Measurements from ENCODE around the gene LIG4.

The LIG4 gene

DNA sequence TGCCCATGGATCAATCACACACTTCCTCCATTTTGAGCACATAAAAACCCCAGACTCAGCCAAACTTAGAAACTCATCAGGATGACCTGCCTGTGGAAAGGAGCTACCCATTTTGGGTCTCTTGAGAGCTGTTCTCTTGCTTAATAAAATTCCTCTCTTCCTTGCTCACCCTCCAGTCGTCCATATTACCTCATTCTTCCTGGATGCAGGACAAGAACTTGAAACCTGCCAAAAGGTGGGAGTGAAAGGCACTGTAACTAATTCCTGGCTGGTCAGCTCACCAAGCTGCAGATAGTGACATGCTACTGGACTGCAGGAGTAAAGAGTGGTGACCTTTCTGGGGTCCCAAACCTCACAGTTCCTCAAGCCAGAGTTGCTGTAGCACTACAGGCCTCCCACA is 20.2 kb downstream of the LIG4 start:
- no peak for TF ChIP-seq CTCF (IDR thresholded peaks at IDR 0.05; ENCODE audit: low read depth, low read length, missing control alignments)
- no peak for DNase-seq (ENCODE audit: low read depth)
- H3K4me3 ChIP-seq (ENCODE audit: low read depth, low read length): no peak overlapping the region

DNA sequence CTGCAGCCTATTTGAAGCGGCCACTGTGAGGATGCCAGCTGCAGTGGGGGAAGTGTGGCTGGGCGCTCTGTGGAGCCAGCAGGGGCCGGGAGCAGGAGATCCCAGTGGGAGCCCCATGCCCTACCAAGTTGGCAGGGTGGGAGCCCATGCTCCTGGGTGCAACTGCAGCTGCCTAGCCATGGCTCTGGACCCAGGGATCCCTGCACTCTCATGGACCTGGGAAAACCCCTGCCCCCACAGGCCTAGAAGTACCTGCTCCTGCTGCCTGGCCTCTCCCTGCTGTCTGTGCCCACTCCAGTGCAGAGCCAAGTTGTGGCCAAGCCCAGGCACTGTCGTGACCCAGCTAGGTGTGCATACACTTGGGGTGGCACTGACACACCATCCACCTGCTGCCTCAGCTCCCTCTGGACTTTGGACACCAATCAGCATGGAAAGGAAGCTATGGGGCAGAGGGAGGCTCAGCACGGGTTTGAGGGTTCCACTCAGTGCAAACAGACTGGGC is 20.9 kb downstream of the LIG4 start:
- TF ChIP-seq CTCF (IDR thresholded peaks at IDR 0.05; ENCODE audit: low read depth, low read length, missing control alignments): no peak
- H3K4me3 ChIP-seq (ENCODE audit: low read depth, low read length): no peak overlapping the region
- DNase-seq (ENCODE audit: low read depth): no peak

- DNase-seq (ENCODE audit: low read depth): no peak
- no peak overlapping the region for H3K4me3 ChIP-seq (ENCODE audit: low read depth, low read length)
- no peak for TF ChIP-seq CTCF (IDR thresholded peaks at IDR 0.05; ENCODE audit: low read depth, low read length, missing control alignments)
Observed at GRCh38 chr13:108193806-108194205, 21.5 kb downstream of the LIG4 start.

DNA sequence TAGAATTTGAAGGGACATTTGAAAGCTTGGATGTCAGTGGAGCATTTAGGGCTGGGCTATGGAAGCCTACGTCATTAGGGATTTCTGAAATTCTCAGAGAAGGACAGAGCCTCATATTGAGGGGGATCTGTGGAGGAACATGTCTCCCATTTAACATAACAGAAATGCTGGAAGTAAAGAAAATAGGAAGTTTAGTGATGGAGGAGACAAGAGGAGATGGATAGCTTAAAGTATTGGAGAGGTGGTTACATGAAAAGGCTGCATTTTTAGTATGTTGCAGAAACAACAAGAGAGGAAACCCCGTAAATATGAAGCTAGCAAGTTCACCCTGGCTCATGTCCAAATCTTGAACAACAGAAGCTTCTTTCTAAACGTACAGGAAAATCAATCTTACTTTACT is 24.4 kb downstream of the LIG4 start:
- no peak for DNase-seq (ENCODE audit: low read depth)
- TF ChIP-seq CTCF (IDR thresholded peaks at IDR 0.05; ENCODE audit: low read depth, low read length, missing control alignments): no peak

GRCh38 chr13:108188260-108188659 is 27.1 kb downstream of the LIG4 start:
- no peak overlapping the region for H3K4me3 ChIP-seq (ENCODE audit: low read depth, low read length)
- DNase-seq (ENCODE audit: low read depth): no peak
- TF ChIP-seq CTCF (IDR thresholded peaks at IDR 0.05; ENCODE audit: low read depth, low read length, missing control alignments): no peak

More for the DNA sequence above, 24.4 kb downstream of the LIG4 start:
- no peak overlapping the region for H3K4me3 ChIP-seq (ENCODE audit: low read depth, low read length)

DNA sequence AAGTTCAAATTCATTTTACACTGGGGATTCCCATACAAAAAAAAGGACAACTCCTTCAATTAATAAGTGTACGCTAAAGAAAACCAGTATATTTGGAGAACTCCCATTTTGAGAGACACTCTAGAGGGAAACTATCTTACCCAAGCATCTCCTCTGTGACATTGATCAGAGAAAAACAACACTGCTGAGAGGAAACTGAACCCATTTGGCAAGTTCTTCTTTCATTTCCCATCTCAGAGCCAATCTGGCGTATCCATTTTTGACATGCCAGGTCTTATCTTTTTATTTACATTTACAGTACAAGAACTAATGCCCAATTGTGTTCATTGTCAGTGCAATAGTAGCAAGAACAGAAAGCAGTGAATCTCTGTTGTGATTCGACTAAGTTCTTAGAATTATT is 30.1 kb downstream of the LIG4 start:
- no peak overlapping the region for H3K4me3 ChIP-seq (ENCODE audit: low read depth, low read length)
- no peak for DNase-seq (ENCODE audit: low read depth)
- TF ChIP-seq CTCF (IDR thresholded peaks at IDR 0.05; ENCODE audit: low read depth, low read length, missing control alignments): no peak

GRCh38 chr13:108182652-108183051 is 32.7 kb downstream of the LIG4 start:
- H3K4me3 ChIP-seq (ENCODE audit: low read depth, low read length): no peak overlapping the region
- TF ChIP-seq CTCF (IDR thresholded peaks at IDR 0.05; ENCODE audit: low read depth, low read length, missing control alignments): no peak
- DNase-seq (ENCODE audit: low read depth): no peak

Measured in GM12864 (cell line).